ENCODE results near the gene SDE2. TPM values are rescaled to one million over a fixed set of nuclear protein-coding genes. Genes with fewer than 3 reads are reported as not detected.

Gene SDE2
- total and polyA plus RNA-seq, 10 of the 15 experiments (the other 5 are each of a cell fraction or from before 2014, with no cell fraction given), result 2.7 to 19.4 (median 12.6) TPM

DNA sequence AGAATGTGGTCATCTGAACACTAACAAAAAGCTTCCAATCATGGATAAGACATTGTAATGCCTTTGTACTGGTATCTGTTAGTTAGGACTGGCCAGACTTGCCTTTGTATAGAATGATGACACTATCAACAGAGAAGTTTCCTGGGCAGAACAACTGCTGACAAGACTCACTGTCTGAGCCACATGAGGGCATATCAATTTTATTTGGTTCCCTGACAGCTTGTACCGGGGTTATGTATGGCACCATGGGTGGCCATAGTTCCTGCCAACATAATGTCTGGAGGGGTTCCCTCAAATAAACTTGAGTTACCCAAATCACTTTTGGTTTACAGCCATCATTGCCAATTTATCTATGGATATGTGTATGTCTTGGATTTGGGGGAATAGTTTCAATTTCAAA, 49.7 kb upstream of the SDE2 start (continued):
- TF ChIP-seq E4F1 (IDR thresholded peaks at IDR 0.05; ENCODE audit: borderline replicate concordance, partially characterized antibody) (no peak), ZNF217 (IDR thresholded peaks at IDR 0.05) (no peak), LARP7 (IDR thresholded peaks at IDR 0.05) (no peak), RELA (IDR thresholded peaks at IDR 0.05; ENCODE audit: borderline replicate concordance, partially characterized antibody) (no peak), TAF1 (IDR thresholded peaks at IDR 0.05; ENCODE audit: borderline replicate concordance, low read depth, low read length) (no peak), ZNF274 (IDR thresholded peaks at IDR 0.05; ENCODE audit: insufficient read depth, insufficient read length) (no peak), RAD51 (IDR thresholded peaks at IDR 0.05) (no peak), BRCA1 (IDR thresholded peaks at IDR 0.05; ENCODE audit: low read depth, low read length) (no peak)
- TF ChIP-seq, protein P1, sequence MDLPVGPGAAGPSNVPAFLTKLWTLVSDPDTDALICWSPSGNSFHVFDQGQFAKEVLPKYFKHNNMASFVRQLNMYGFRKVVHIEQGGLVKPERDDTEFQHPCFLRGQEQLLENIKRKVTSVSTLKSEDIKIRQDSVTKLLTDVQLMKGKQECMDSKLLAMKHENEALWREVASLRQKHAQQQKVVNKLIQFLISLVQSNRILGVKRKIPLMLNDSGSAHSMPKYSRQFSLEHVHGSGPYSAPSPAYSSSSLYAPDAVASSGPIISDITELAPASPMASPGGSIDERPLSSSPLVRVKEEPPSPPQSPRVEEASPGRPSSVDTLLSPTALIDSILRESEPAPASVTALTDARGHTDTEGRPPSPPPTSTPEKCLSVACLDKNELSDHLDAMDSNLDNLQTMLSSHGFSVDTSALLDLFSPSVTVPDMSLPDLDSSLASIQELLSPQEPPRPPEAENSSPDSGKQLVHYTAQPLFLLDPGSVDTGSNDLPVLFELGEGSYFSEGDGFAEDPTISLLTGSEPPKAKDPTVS (IDR thresholded peaks at IDR 0.05; ENCODE audit: low read depth, low read length), result no peak
- TF ChIP-seq, protein P2, sequence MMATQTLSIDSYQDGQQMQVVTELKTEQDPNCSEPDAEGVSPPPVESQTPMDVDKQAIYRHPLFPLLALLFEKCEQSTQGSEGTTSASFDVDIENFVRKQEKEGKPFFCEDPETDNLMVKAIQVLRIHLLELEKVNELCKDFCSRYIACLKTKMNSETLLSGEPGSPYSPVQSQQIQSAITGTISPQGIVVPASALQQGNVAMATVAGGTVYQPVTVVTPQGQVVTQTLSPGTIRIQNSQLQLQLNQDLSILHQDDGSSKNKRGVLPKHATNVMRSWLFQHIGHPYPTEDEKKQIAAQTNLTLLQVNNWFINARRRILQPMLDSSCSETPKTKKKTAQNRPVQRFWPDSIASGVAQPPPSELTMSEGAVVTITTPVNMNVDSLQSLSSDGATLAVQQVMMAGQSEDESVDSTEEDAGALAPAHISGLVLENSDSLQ (IDR thresholded peaks at IDR 0.05), result no peak
